Heart right ventricle (tissue), 16 donors: ENCODE measurements around the gene CPOX. TPM values are rescaled to one million over a fixed set of nuclear protein-coding genes. Genes with fewer than 3 reads are reported as not detected.

Source experiments
- ATAC-seq, 8 donors: fragments of 200-7000 bp; cut with Tn5 transposase; one replicate each; pipeline ENCODE4 v1.9.1; 2020; ENCODE audit warnings: mild to moderate bottlenecking in 8 of 8, moderate library complexity in 8 of 8, moderate number of reproducible peaks in 1 of 8
- DNase-seq, 2 donors: peaks; one replicate each; pipeline ENCODE4 v3.0.0-alpha.2; 2020
- H3K27ac ChIP-seq, 10 donors: fragments of 200-600 bp; sonication (generic) in 2 of 10; one replicate each; pipeline versions ENCODE4 v1.5.0 to v1.8.0; 2020 to 2022; ENCODE audit warnings: mild to moderate bottlenecking in 3 of 10
- H3K27me3 ChIP-seq, 7 donors: fragments of 200-600 bp; one replicate each; pipeline ENCODE4 v1.8.0; 2021 to 2022; ENCODE audit warnings: mild to moderate bottlenecking in 2 of 7
- H3K36me3 ChIP-seq, 9 donors: fragments of 200-600 bp; sonication (generic) in 1 of 9; one replicate each; pipeline versions ENCODE4 v1.5.0 to v1.8.0; 2020 to 2022; ENCODE audit warnings: mild to moderate bottlenecking in 2 of 9
- H3K4me1 ChIP-seq, 9 donors: fragments of 200-600 bp; sonication (generic) in 1 of 9; one replicate each; pipeline versions ENCODE4 v1.5.0 to v1.8.0; 2020 to 2022; ENCODE audit warnings: mild to moderate bottlenecking in 4 of 9
- H3K4me3 ChIP-seq, 10 donors: fragments of 200-600 bp; sonication (generic) in 2 of 10; one replicate each; pipeline versions ENCODE4 v1.5.0 to v1.8.0; 2020 to 2022; ENCODE audit warnings: mild to moderate bottlenecking in 7 of 10, moderate library complexity in 2 of 10
- H3K9me3 ChIP-seq, 11 donors: fragments of 200-600 bp in 10 of 11; sonication (generic) in 2 of 11; one replicate each; pipeline versions ENCODE4 v1.5.0 to v1.8.0; 2013 to 2022; ENCODE audit warnings: mild to moderate bottlenecking in 2 of 11, control low read depth in 1 of 11, moderate library complexity in 1 of 11
- CTCF ChIP-seq, 9 donors: fragments of 200-600 bp; sonication (generic) in 2 of 9; IDR thresholded peaks; one replicate each; pipeline versions ENCODE4 v1.5.0 to v1.8.0; 2021 to 2022; ENCODE audit warnings: antibody characterized with exemption in 9 of 9, mild to moderate bottlenecking in 5 of 9, moderate library complexity in 1 of 9
- WGBS, 2 donors: extraction: QIAGEN DNeasy Blood & Tissue Kit; methylation state at CpG; one replicate each; pipeline ENCODE4 v1.1.7; 2013; ENCODE audit warnings: inconsistent platforms in 1 of 2; 5-methylcytosine and 5-hydroxymethylcytosine counted together
- intact Hi-C, 10 donors: fragments of 100-400 bp; cut with DNase I; formaldehyde crosslinking; loops; one replicate each; pipeline versions ENCODE4 v1.11.1 to v1.14.2; 2022
- polyA plus RNA-seq, 2 donors: library from polyadenylated mRNA; stranded (reverse); fragments of 200-250 nt; gene quantifications; one replicate each; pipeline ENCODE4 v1.2.3, GENCODE V29; 2013
- total RNA-seq, 10 donors: library from RNA; stranded (reverse); fragmentation: NEBNext Ultra II Directional in 3 of 10; extraction: Animal tissue kit (Norgen Biotek cat#: 25700) in 3 of 10; gene quantifications; one replicate each; pipeline versions ENCODE4 v1.2.1 to v1.2.4, GENCODE V29; 2021 to 2023
- donor health status: Arrhythmogenic right ventricular cardiomyopathy.
- donor health status: ischemic (EF 13 %, LVEDD 7.1; RV severe dilation, severe dysfunction).
- donor health status: healthy with polysubstance abuse.
- donor health status: DM: no; HTN: yes; CAD: no.
- donor health status: DM: no; HTN: no; CAD: no.
- donor health status: ischemic (EF 25% LVEDD 6.9; RV normal size, moderate dysfunction).
- donor health status: ischemic (EF 25% LVEDD 5.7; RV mildly dilated, moderate dysfunction).
- donor health status: healthy.
- donor health status: DM: yes; HTN: yes; CAD: no.
- donor health status: Ischemic cardiomyopathy.
- donor health status: ischemic (EF 35%, LVEDD 5.7; RV mildly dilated, moderate dysfunction).
- donor health status: nonischemic (EF 11% LVEDD 7.7; RV severe dilation, severe dysfunction).
- donor health status: DM: yes; HTN: yes; CAD: no.
- donor health status: PGD.
- donor health status: ischemic (EF 29% LVEDD 5.4; RV normal size, mild dysfunction).
- donor health status: nonischemic (EF 23%, LVEDD 6.1; RV moderate dilation, normal function).

CPOX gene
- total and polyA plus RNA-seq, 12 donors, result 7.7 to 12.5 (median 11.0) TPM

GRCh38 chr3:98628317-98628716, 34.9 kb upstream of the CPOX start:
- intact Hi-C loops, result no loop called here
- Histone ChIP-seq H3K27me3 (no peaks in the 10 kb centered on the region), H3K9me3 (no peaks in the 10 kb centered on the region), H3K4me3 (no peak overlapping the region), H3K36me3 (no peaks in the 10 kb centered on the region), H3K27ac (no peak overlapping the region), H3K4me1 (no peaks in the 10 kb centered on the region)
- DNase-seq (no peak), ATAC-seq (no peak)
- TF ChIP-seq CTCF (IDR thresholded peaks at IDR 0.05), result no peak

- no peaks in the 10 kb centered on the region for H3K36me3 ChIP-seq
- H3K4me1 ChIP-seq, result no peaks in the 10 kb centered on the region
- H3K27me3 ChIP-seq, result no peaks in the 10 kb centered on the region
- no peak overlapping the region for H3K27ac ChIP-seq
- ATAC-seq, result no peak
- DNase-seq, result no peak
- no peaks in the 10 kb centered on the region for H3K9me3 ChIP-seq
- no peak for TF ChIP-seq CTCF (IDR thresholded peaks at IDR 0.05)
- no peak overlapping the region for H3K4me3 ChIP-seq
- intact Hi-C loops, result no loop called here
- WGBS, 2 donors, result 91% methylated on average over 4 of the region's 4 CpGs
Observed at GRCh38 chr3:98626151-98626550, 32.7 kb upstream of the CPOX start.

GRCh38 chr3:98623572-98624280, 30.3 kb upstream of the CPOX start:
- Histone ChIP-seq H3K4me3 (no peak overlapping the region), H3K9me3 (no peaks in the 10 kb centered on the region), H3K27me3 (no peaks in the 10 kb centered on the region), H3K4me1 (no peaks in the 10 kb centered on the region), H3K36me3 (no peaks in the 10 kb centered on the region), H3K27ac (no peak overlapping the region)
- TF ChIP-seq CTCF (IDR thresholded peaks at IDR 0.05), result no peak
- DNase-seq (no peak), ATAC-seq (no peak)
- WGBS, 2 donors, result 87% methylated on average over 3 of the region's 3 CpGs
- intact Hi-C loops, result no loop called here

GRCh38 chr3:98617841-98618240, 24.4 kb upstream of the CPOX start:
- Histone ChIP-seq H3K4me3 (no peak overlapping the region), H3K27ac (no peak overlapping the region), H3K4me1 (no peaks in the 10 kb centered on the region), H3K36me3 (no peaks in the 10 kb centered on the region), H3K27me3 (no peaks in the 10 kb centered on the region), H3K9me3 (no peaks in the 10 kb centered on the region)
- no peak for TF ChIP-seq CTCF (IDR thresholded peaks at IDR 0.05)
- intact Hi-C loops, result no loop called here
- ATAC-seq, result no peak
- no peak for DNase-seq
- 89 to 92% methylated on average over 2 of the region's 2 CpGs for WGBS, 2 donors
